HK-2 (cell line): ENCODE measurements around the gene MBD3L1.
A peak's percentile ranks its signal among the peaks of the same experiment; 100 is the strongest.

Experiments used
- DNase-seq: peaks from one replicate; pipeline ENCODE4 v3.0.0-alpha.2; 2018; ENCODE audit not compliant: unreplicated experiment

MBD3L1 gene

GRCh38 chr19:8832132-8833021 lies at the start of gene MBD3L1, which contains the start of gene ZNF558:
TSS of gene MBD3L1 (plus strand) at chr19:8832377. CDS start at chr19:8842679, 10,302 bp downstream.
TSS of gene ZNF558 (minus strand) at chr19:8832304. CDS start at chr19:8822659, 9,645 bp downstream.
- peak; percentile 99 for DNase-seq

GRCh38 chr19:8794823-8795222 lies 37.4 kb upstream of the MBD3L1 start:
- no peak for DNase-seq

GRCh38 chr19:8806661-8807060 lies 25.5 kb upstream of the MBD3L1 start:
- DNase-seq: no peak

GRCh38 chr19:8811315-8812172 lies 20.6 kb upstream of the MBD3L1 start:
- DNase-seq: no peak

GRCh38 chr19:8814176-8814575 lies 18.0 kb upstream of the MBD3L1 start:
- no peak for DNase-seq

- DNase-seq: no peak
Observed at GRCh38 chr19:8815780-8816179, 16.4 kb upstream of the MBD3L1 start.

GRCh38 chr19:8820234-8820633 lies 11.9 kb upstream of the MBD3L1 start:
- no peak for DNase-seq

- no peak for DNase-seq
Observed at GRCh38 chr19:8821748-8822241, 10.4 kb upstream of the MBD3L1 start.

GRCh38 chr19:8826371-8826770 lies 5.8 kb upstream of the MBD3L1 start:
- no peak for DNase-seq

- no peak for DNase-seq
Observed at GRCh38 chr19:8827277-8827676, 4.9 kb upstream of the MBD3L1 start.

- no peak for DNase-seq
Observed at GRCh38 chr19:8831373-8831772, 804 bp upstream of the MBD3L1 start.

- no peak for DNase-seq
Observed at GRCh38 chr19:8831832-8832131, 395 bp upstream of the MBD3L1 start.

GRCh38 chr19:8835446-8835845 lies 3.3 kb downstream of the MBD3L1 start:
- no peak for DNase-seq

GRCh38 chr19:8835877-8836276 lies 3.7 kb downstream of the MBD3L1 start:
- no peak for DNase-seq

GRCh38 chr19:8840708-8841107 lies 8.5 kb downstream of the MBD3L1 start:
- no peak for DNase-seq

- no peak for DNase-seq
Observed at GRCh38 chr19:8846819-8847218, 14.6 kb downstream of the MBD3L1 start.

- DNase-seq: no peak
Observed at GRCh38 chr19:8849232-8849631, 17.1 kb downstream of the MBD3L1 start.

GRCh38 chr19:8850488-8850887 lies 18.3 kb downstream of the MBD3L1 start:
- DNase-seq: no peak

GRCh38 chr19:8858260-8858659 lies 26.1 kb downstream of the MBD3L1 start:
- DNase-seq: no peak

- DNase-seq: no peak
Observed at GRCh38 chr19:8866344-8866743, 34.2 kb downstream of the MBD3L1 start.

GRCh38 chr19:8877854-8878705 lies 45.9 kb downstream of the MBD3L1 start:
- no peak for DNase-seq
